ENCODE results near the gene XPC. TPM values are rescaled to one million over a fixed set of nuclear protein-coding genes. Genes with fewer than 3 reads are reported as not detected.

Gene XPC
- total RNA-seq, 1 experiment from 2014 or later, result 57.2 TPM

- H3K36me3 ChIP-seq (ENCODE audit: insufficient read depth, low read length, poor library complexity, severe bottlenecking), result peaks cover 55% of the 10 kb centered on the region
- H3K27me3 ChIP-seq (replicated peaks; ENCODE audit: insufficient read depth, low read depth, low read length, poor library complexity), result no peaks in the 10 kb centered on the region
- no peaks in the 10 kb centered on the region for H3K4me1 ChIP-seq (ENCODE audit: insufficient read depth, low read length, poor library complexity, severe bottlenecking)
- CTCF ChIA-PET, result no interaction called here
- BruUV-seq (replicated peaks), result no TSS peak
- no peak for DNase-seq (ENCODE audit: low spot score)
- H3K4me3 ChIP-seq (ENCODE audit: low read depth, low read length, poor library complexity, severe bottlenecking), result no peak overlapping the region
- no peak overlapping the region for H3K27ac ChIP-seq (ENCODE audit: low read depth, low read length, poor library complexity, severe bottlenecking)
- intact Hi-C loops (cut with micrococcal nuclease; ENCODE audit: unreplicated experiment), result no loop called here
- POLR2A ChIA-PET (ENCODE audit: low non-redundant PET), result interaction anchor here (0.8 kb wide), 1 partner anchor 11 kb away, joined by 3 read pairs; the partner anchor contains the start of genes CHCHD4 and TMEM43
- H3K9me3 ChIP-seq (ENCODE audit: low read depth, low read length, poor library complexity, severe bottlenecking), result no peaks in the 10 kb centered on the region
- TF ChIP-seq CTCF (conservative IDR thresholded peaks at IDR 0.05; ENCODE audit: low read depth, low read length) (no peak), EZH2 (IDR thresholded peaks at IDR 0.05; ENCODE audit: borderline replicate concordance, low read depth, low read length, poor library complexity, severe bottlenecking) (no peak)
These were observed 42.8 kb downstream of the XPC start for GRCh38 chr3:14135581-14135980.

GRCh38 chr3:14134291-14134690 is 44.1 kb downstream of the XPC start:
- Histone ChIP-seq H3K27me3 (replicated peaks; ENCODE audit: insufficient read depth, low read depth, low read length, poor library complexity) (no peaks in the 10 kb centered on the region), H3K4me3 (ENCODE audit: low read depth, low read length, poor library complexity, severe bottlenecking) (no peak overlapping the region), H3K36me3 (ENCODE audit: insufficient read depth, low read length, poor library complexity, severe bottlenecking) (peaks cover 65% of the 10 kb centered on the region), H3K27ac (ENCODE audit: low read depth, low read length, poor library complexity, severe bottlenecking) (no peak overlapping the region), H3K4me1 (ENCODE audit: insufficient read depth, low read length, poor library complexity, severe bottlenecking) (no peaks in the 10 kb centered on the region), H3K9me3 (ENCODE audit: low read depth, low read length, poor library complexity, severe bottlenecking) (no peaks in the 10 kb centered on the region)
- TF ChIP-seq CTCF (conservative IDR thresholded peaks at IDR 0.05; ENCODE audit: low read depth, low read length) (no peak), EZH2 (IDR thresholded peaks at IDR 0.05; ENCODE audit: borderline replicate concordance, low read depth, low read length, poor library complexity, severe bottlenecking) (no peak)
- ChIA-PET POLR2A (ENCODE audit: low non-redundant PET) (no interaction called here), CTCF (no interaction called here)
- no peak for DNase-seq (ENCODE audit: low spot score)
- no TSS peak for BruUV-seq (replicated peaks)
- intact Hi-C loops (cut with micrococcal nuclease; ENCODE audit: unreplicated experiment), result no loop called here

- H3K36me3 ChIP-seq (ENCODE audit: insufficient read depth, low read length, poor library complexity, severe bottlenecking), result peaks cover 69% of the 10 kb centered on the region
- CTCF ChIA-PET, result no interaction called here
- DNase-seq (ENCODE audit: low spot score), result no peak
These were observed 44.5 kb downstream of the XPC start for GRCh38 chr3:14133876-14134275.

More at GRCh38 chr3:14133876-14134275, 44.5 kb downstream of the XPC start:
- Histone ChIP-seq H3K4me1 (ENCODE audit: insufficient read depth, low read length, poor library complexity, severe bottlenecking) (no peaks in the 10 kb centered on the region), H3K4me3 (ENCODE audit: low read depth, low read length, poor library complexity, severe bottlenecking) (no peak overlapping the region), H3K9me3 (ENCODE audit: low read depth, low read length, poor library complexity, severe bottlenecking) (no peaks in the 10 kb centered on the region), H3K27me3 (replicated peaks; ENCODE audit: insufficient read depth, low read depth, low read length, poor library complexity) (no peaks in the 10 kb centered on the region), H3K27ac (ENCODE audit: low read depth, low read length, poor library complexity, severe bottlenecking) (no peak overlapping the region)
- TF ChIP-seq CTCF (conservative IDR thresholded peaks at IDR 0.05; ENCODE audit: low read depth, low read length), result no peak
- no peak for TF ChIP-seq EZH2 (IDR thresholded peaks at IDR 0.05; ENCODE audit: borderline replicate concordance, low read depth, low read length, poor library complexity, severe bottlenecking)
- no TSS peak for BruUV-seq (replicated peaks)
- intact Hi-C loops (cut with micrococcal nuclease; ENCODE audit: unreplicated experiment), result no loop called here
- POLR2A ChIA-PET (ENCODE audit: low non-redundant PET), result no interaction called here
